Parathyroid adenoma (tissue), 2 donors: ENCODE results near the gene OR10G4.

ENCODE experiments used
- H2AFZ ChIP-seq: fragments of 300-600 bp; sonication (generic); one replicate; pipeline ENCODE4 v1.7.0; 2017; ENCODE audit warnings: antibody characterized with exemption, mild to moderate bottlenecking
- H3K27ac ChIP-seq: fragments of 300-600 bp; sonication (generic); one replicate; pipeline ENCODE4 v1.7.0; 2017
- H3K27me3 ChIP-seq: fragments of 300-600 bp; sonication (generic); one replicate; pipeline ENCODE4 v1.7.0; 2017; ENCODE audit warnings: low read length; ENCODE audit not compliant: control insufficient read depth, insufficient read depth
- H3K36me3 ChIP-seq: fragments of 300-600 bp; sonication (generic); one replicate; pipeline ENCODE4 v1.7.0; 2017; ENCODE audit warnings: low read length; ENCODE audit not compliant: control insufficient read depth, insufficient read depth
- H3K4me1 ChIP-seq: fragments of 300-600 bp; sonication (generic); one replicate; pipeline ENCODE4 v1.7.0; 2017; ENCODE audit warnings: control low read depth
- H3K4me2 ChIP-seq: fragments of 300-600 bp; sonication (generic); one replicate; pipeline ENCODE4 v1.7.0; 2017; ENCODE audit warnings: low read length
- H3K4me3 ChIP-seq: fragments of 300-600 bp; sonication (generic); one replicate; pipeline ENCODE4 v1.7.0; 2017; ENCODE audit warnings: low read depth, low read length
- H3K79me2 ChIP-seq: fragments of 300-600 bp; sonication (generic); one replicate; pipeline ENCODE4 v1.7.0; 2017; ENCODE audit warnings: control low read depth
- H3K9ac ChIP-seq: fragments of 300-600 bp; sonication (generic); one replicate; pipeline ENCODE4 v1.7.0; 2017; ENCODE audit warnings: mild to moderate bottlenecking
- H3K9me3 ChIP-seq: fragments of 300-600 bp; sonication (generic); one replicate; pipeline ENCODE4 v1.7.0; 2017; ENCODE audit warnings: low read length; ENCODE audit not compliant: control insufficient read depth
- CTCF ChIP-seq: fragments of 300-600 bp; sonication (generic); IDR thresholded peaks from one replicate; pipeline ENCODE4 v1.7.0; 2017; ENCODE audit warnings: antibody characterized with exemption, mild to moderate bottlenecking
- donor health status: primary hyperparathyroidism.

Gene OR10G4

GRCh38 chr11:124039557-124039956 is 26.8 kb downstream of the OR10G4 start:
- no peaks in the 10 kb centered on the region for H3K27me3 ChIP-seq
- no peak overlapping the region for H3K27ac ChIP-seq
- H3K9me3 ChIP-seq, result no peaks in the 10 kb centered on the region
- H3K4me3 ChIP-seq, result no peak overlapping the region
- H3K4me1 ChIP-seq, result no peaks in the 10 kb centered on the region
- TF ChIP-seq CTCF, result no peak
- no peaks in the 10 kb centered on the region for H3K79me2 ChIP-seq
- H3K4me2 ChIP-seq, result no peak overlapping the region
- no peak overlapping the region for H2AFZ ChIP-seq
- no peaks in the 10 kb centered on the region for H3K36me3 ChIP-seq
- no peak overlapping the region for H3K9ac ChIP-seq

GRCh38 chr11:124041254-124041653 is 28.5 kb downstream of the OR10G4 start, which contains the start of gene OR10G7:
Gene OR10G7 (minus strand): TSS chr11:124041325. CDS start chr11:124039001, 2,324 bp downstream.
- no peaks in the 10 kb centered on the region for H3K36me3 ChIP-seq
- H3K4me3 ChIP-seq, result no peak within 1 kb of the TSS
- no peaks in the 10 kb centered on the region for H3K27me3 ChIP-seq
- H3K9me3 ChIP-seq, result no peaks in the 10 kb centered on the region
- no peak for TF ChIP-seq CTCF
- no peak within 1 kb of the TSS for H3K9ac ChIP-seq
- no peaks in the 10 kb centered on the region for H3K4me1 ChIP-seq
- no peaks in the 10 kb centered on the region for H3K79me2 ChIP-seq
- no peak within 1 kb of the TSS for H3K4me2 ChIP-seq
- H2AFZ ChIP-seq, result no peak within 1 kb of the TSS
- H3K27ac ChIP-seq, result no peak within 1 kb of the TSS

- Histone ChIP-seq H3K9ac (no peak overlapping the region), H3K4me2 (no peak overlapping the region), H3K4me1 (no peaks in the 10 kb centered on the region), H3K9me3 (no peaks in the 10 kb centered on the region), H3K4me3 (no peak overlapping the region), H3K27ac (no peak overlapping the region), H3K36me3 (no peaks in the 10 kb centered on the region), H3K27me3 (no peaks in the 10 kb centered on the region), H3K79me2 (no peaks in the 10 kb centered on the region), H2AFZ (no peak overlapping the region)
- TF ChIP-seq CTCF, result no peak
Observed at GRCh38 chr11:124043420-124043819, 30.6 kb downstream of the OR10G4 start.

GRCh38 chr11:124050748-124051147 is 38.0 kb downstream of the OR10G4 start:
- H3K4me3 ChIP-seq, result no peak overlapping the region
- H3K9ac ChIP-seq, result no peak overlapping the region
- no peak overlapping the region for H3K4me2 ChIP-seq
- TF ChIP-seq CTCF, result no peak
- H3K9me3 ChIP-seq, result no peaks in the 10 kb centered on the region
- no peaks in the 10 kb centered on the region for H3K4me1 ChIP-seq
- no peaks in the 10 kb centered on the region for H3K79me2 ChIP-seq
- no peaks in the 10 kb centered on the region for H3K27me3 ChIP-seq
- H2AFZ ChIP-seq, result no peak overlapping the region
- H3K36me3 ChIP-seq, result no peaks in the 10 kb centered on the region
- H3K27ac ChIP-seq, result no peak overlapping the region

- H3K4me3 ChIP-seq, result no peak overlapping the region
- no peak for TF ChIP-seq CTCF
- no peak overlapping the region for H3K9ac ChIP-seq
- no peak overlapping the region for H3K4me2 ChIP-seq
- no peaks in the 10 kb centered on the region for H3K4me1 ChIP-seq
- H3K27me3 ChIP-seq, result no peaks in the 10 kb centered on the region
- H3K36me3 ChIP-seq, result no peaks in the 10 kb centered on the region
- no peak overlapping the region for H3K27ac ChIP-seq
- H3K79me2 ChIP-seq, result no peaks in the 10 kb centered on the region
- no peaks in the 10 kb centered on the region for H3K9me3 ChIP-seq
- no peak overlapping the region for H2AFZ ChIP-seq
Observed at GRCh38 chr11:124052966-124053365, 40.2 kb downstream of the OR10G4 start.
